IMR-90 (cell line): ENCODE measurements around the gene CCNO. TPM values are rescaled to one million over a fixed set of nuclear protein-coding genes. Genes with fewer than 3 reads are reported as not detected.

ENCODE experiments used
- ATAC-seq: fragments of 200-7000 bp; cut with Tn5 transposase; 2 replicates; pipeline ENCODE4 v1.9.1; 2020; ENCODE audit warnings: low read depth, mild to moderate bottlenecking, moderate library complexity
- BruUV-seq: library from RNA; stranded (reverse); fragments of 400-500 nt; replicated peaks from 2 replicates; lab custom pipeline; 2021; lab: Mats Ljungman, UMichigan
- CTCF ChIA-PET: fragments of 300-600 bp; formaldehyde crosslinking; extraction: SDS; loops from one replicate; lab custom pipeline; 2021; ENCODE audit warnings: antibody characterized with exemption; lab: Yijun Ruan, JAX
- POLR2A ChIA-PET: fragments of 300-600 bp; sonication (Branson Sonifier 250); formaldehyde crosslinking; loops from one replicate; lab custom pipeline; 2022; ENCODE audit warnings: antibody characterized with exemption; ENCODE audit not compliant: unreplicated experiment; lab: Charles Lee
- DNase-seq: peaks from one replicate; pipeline ENCODE4 v3.0.0; 2013
- H2AFZ ChIP-seq: replicated peaks from 2 replicates; pipeline ENCODE3; 2013; ENCODE audit warnings: low read length, mild to moderate bottlenecking; ENCODE audit not compliant: poor library complexity
- H2AK5ac ChIP-seq: 2 replicates; pipeline ENCODE4 v1.6.1; 2013; ENCODE audit warnings: low read depth, low read length, inconsistent platforms
- H2AK9ac ChIP-seq: replicated peaks from 2 replicates; pipeline ENCODE3; 2013; ENCODE audit warnings: mild to moderate bottlenecking, low read depth, low read length, moderate library complexity; ENCODE audit not compliant: poor library complexity
- H2BK120ac ChIP-seq: 2 replicates; pipeline ENCODE4 v1.6.1; 2013; ENCODE audit warnings: low read depth, low read length, inconsistent platforms
- H2BK15ac ChIP-seq: 3 replicates; pipeline ENCODE4 v1.6.1; 2013; ENCODE audit warnings: low read depth, low read length, inconsistent platforms
- H2BK20ac ChIP-seq: 2 replicates; pipeline ENCODE4 v1.6.1; 2013; ENCODE audit warnings: low read depth, mild to moderate bottlenecking, inconsistent platforms, low read length, moderate library complexity
- H2BK5ac ChIP-seq: 2 replicates; pipeline ENCODE4 v1.6.1; 2013; ENCODE audit warnings: mild to moderate bottlenecking, low read depth, low read length, inconsistent platforms; ENCODE audit not compliant: poor library complexity, severe bottlenecking
- H3K14ac ChIP-seq: replicated peaks from 2 replicates; pipeline ENCODE4 v1.6.1; 2013; ENCODE audit warnings: low read depth, low read length, inconsistent platforms
- H3K18ac ChIP-seq: 2 replicates; pipeline ENCODE4 v1.6.1; 2013; ENCODE audit warnings: low read depth, low read length, control low read depth
- H3K23ac ChIP-seq: 2 replicates; pipeline ENCODE4 v1.6.1; 2013; ENCODE audit warnings: low read depth, low read length, inconsistent platforms
- H3K27ac ChIP-seq: 2 replicates; pipeline ENCODE4 v1.5.1; 2013; ENCODE audit warnings: mild to moderate bottlenecking, control low read depth, low read length; ENCODE audit not compliant: insufficient read depth
- H3K27me3 ChIP-seq: 2 replicates; pipeline ENCODE4 v1.6.1; 2013; ENCODE audit warnings: low read length; ENCODE audit not compliant: control insufficient read depth, insufficient read depth
- H3K36me3 ChIP-seq: 2 replicates; pipeline ENCODE4 v1.6.1; 2013; ENCODE audit warnings: low read length, mixed read lengths; ENCODE audit not compliant: control insufficient read depth, insufficient read depth
- H3K4ac ChIP-seq: 2 replicates; pipeline ENCODE4 v1.6.1; 2013; ENCODE audit warnings: low read depth, low read length, inconsistent platforms
- H3K4me1 ChIP-seq: 2 replicates; pipeline ENCODE4 v1.6.1; 2013; ENCODE audit warnings: low read length, mixed read lengths; ENCODE audit not compliant: control insufficient read depth, insufficient read depth
- H3K4me2 ChIP-seq: 2 replicates; pipeline ENCODE4 v1.6.1; 2013; ENCODE audit warnings: low read depth, mild to moderate bottlenecking, control low read depth, low read length, moderate library complexity
- H3K4me3 ChIP-seq: 2 replicates; pipeline ENCODE4 v1.5.1; 2013; ENCODE audit warnings: low read depth, mild to moderate bottlenecking, control low read depth, low read length, moderate library complexity; ENCODE audit not compliant: insufficient read depth
- H3K56ac ChIP-seq: 2 replicates; pipeline ENCODE4 v1.6.1; 2013; ENCODE audit warnings: low read length, inconsistent platforms; ENCODE audit not compliant: insufficient read depth; ENCODE audit errors: extremely low read depth
- H3K79me1 ChIP-seq, 2 experiments: 2 replicates each; pipeline ENCODE4 v1.6.1; 2013; ENCODE audit warnings: low read length in 2 of 2, inconsistent platforms in 1 of 2, low read depth in 1 of 2
- H3K9ac ChIP-seq: 2 replicates; pipeline ENCODE4 v1.6.1; 2013; ENCODE audit warnings: low read depth, low read length, control low read depth
- H3K9me1 ChIP-seq: 2 replicates; pipeline ENCODE4 v1.6.1; 2013; ENCODE audit warnings: low read length, inconsistent platforms; ENCODE audit not compliant: insufficient read depth
- H3K9me3 ChIP-seq: 2 replicates; pipeline ENCODE4 v1.6.1; 2013; ENCODE audit warnings: low read length; ENCODE audit not compliant: control insufficient read depth, insufficient read depth
- H4K20me1 ChIP-seq: 2 replicates; pipeline ENCODE4 v1.6.1; 2013; ENCODE audit warnings: low read length, inconsistent platforms; ENCODE audit not compliant: insufficient read depth
- H4K5ac ChIP-seq: 2 replicates; pipeline ENCODE4 v1.6.1; 2013; ENCODE audit warnings: mild to moderate bottlenecking, low read depth, low read length, control low read depth
- H4K8ac ChIP-seq, 2 experiments: 2 replicates each; pipeline ENCODE4 v1.6.1; 2013; ENCODE audit warnings: low read depth in 2 of 2, low read length in 2 of 2, control low read depth in 1 of 2, inconsistent platforms in 1 of 2
- H4K91ac ChIP-seq: 2 replicates; pipeline ENCODE4 v1.6.1; 2013; ENCODE audit warnings: low read depth, low read length, inconsistent platforms; ENCODE audit not compliant: insufficient read depth
- BHLHE40 ChIP-seq: fragments of 150-350 bp; IDR thresholded peaks from 2 replicates; pipeline ENCODE4 v1.6.1; 2016; ENCODE audit warnings: mild to moderate bottlenecking, low read depth, low read length
- CHD1 ChIP-seq: IDR thresholded peaks from 2 replicates; pipeline ENCODE4 v1.6.1; 2012; ENCODE audit warnings: low read depth, low read length, improper control_type of control experiment
- ELK1 ChIP-seq: fragments of 150-350 bp; IDR thresholded peaks from 2 replicates; pipeline ENCODE4 v1.6.1; 2016; ENCODE audit warnings: low read depth, mild to moderate bottlenecking, low read length, moderate library complexity, borderline replicate concordance
- MAFK ChIP-seq: IDR thresholded peaks from 2 replicates; pipeline ENCODE4 v1.6.1; 2012; ENCODE audit warnings: low read depth, low read length, improper control_type of control experiment
- MAZ ChIP-seq: IDR thresholded peaks from 2 replicates; pipeline ENCODE4 v1.6.1; 2012; ENCODE audit warnings: low read depth, mild to moderate bottlenecking, low read length, improper control_type of control experiment, moderate library complexity, borderline replicate concordance
- MXI1 ChIP-seq: IDR thresholded peaks from 2 replicates; pipeline ENCODE4 v1.6.1; 2012; ENCODE audit warnings: low read depth, mild to moderate bottlenecking, low read length, moderate library complexity, borderline replicate concordance
- NFE2L2 ChIP-seq: fragments of 150-350 bp; IDR thresholded peaks from 2 replicates; pipeline ENCODE4 v1.6.1; 2016; ENCODE audit warnings: low read depth, mild to moderate bottlenecking, low read length
- RAD21 ChIP-seq: IDR thresholded peaks from 2 replicates; pipeline ENCODE4 v1.6.1; 2012; ENCODE audit warnings: low read length, improper control_type of control experiment
- SMC3 ChIP-seq: fragments of 150-350 bp; IDR thresholded peaks from 2 replicates; pipeline ENCODE4 v1.6.1; 2016; ENCODE audit warnings: low read depth, mild to moderate bottlenecking, antibody characterized with exemption, low read length, moderate library complexity
- WGBS, 2 experiments: methylation state at CpG; one replicate each; pipeline versions ENCODE4 v1.1.5 to v1.1.7; 2013; ENCODE audit warnings: missing lambda C conversion rate in 2 of 2; ENCODE audit not compliant: insufficient read length in 1 of 2; ENCODE audit errors: extremely low coverage in 2 of 2; 5-methylcytosine and 5-hydroxymethylcytosine counted together
- dilution Hi-C: fragments of 300-500 bp; cut with HindIII; formaldehyde crosslinking; loops from one replicate; pipeline ENCODE4 v1.14.3; 2018; ENCODE audit warnings: low sequenced_read_pairs; ENCODE audit not compliant: unreplicated experiment
- in situ Hi-C: fragments of 300-500 bp; cut with MboI; formaldehyde crosslinking; loops from 3 replicates; pipeline ENCODE4 v1.14.3; 2019; ENCODE audit warnings: low sequenced_read_pairs, inconsistent platforms, mixed read lengths
- intact Hi-C: fragments of 100-400 bp; cut with micrococcal nuclease; formaldehyde crosslinking; loops from 2 replicates; pipeline ENCODE4 v1.10.0; 2022
- polyA plus RNA-seq, 3 experiments: library from polyadenylated mRNA; depleted of rRNA; stranded (reverse); fragments of >200 nt; gene quantifications; 2 replicates each; pipeline ENCODE4 v1.2.3, GENCODE V29; 2012; ENCODE audit warnings: low replicate concordance in 1 of 3
- total RNA-seq: library from RNA; depleted of rRNA; stranded (reverse); fragments of >200 nt; gene quantifications from 2 replicates; pipeline ENCODE4 v1.2.3, GENCODE V29; 2012
- TF ChIP-seq, protein P1 (sequence below): conservative IDR thresholded peaks from 2 replicates; pipeline ENCODE4 v1.5.1; 2012; ENCODE audit warnings: mild to moderate bottlenecking, low read depth, low read length, improper control_type of control experiment
- TF ChIP-seq, protein P2 (sequence below): fragments of 150-350 bp; IDR thresholded peaks from 2 replicates; pipeline ENCODE4 v1.6.1; 2017; ENCODE audit warnings: mild to moderate bottlenecking, antibody characterized with exemption, low read length, low read depth

Gene CCNO
- total and polyA plus RNA-seq, 2 of the 4 experiments (the other 2 are of a cell fraction), result 0.09 TPM; not detected in 1

DNA sequence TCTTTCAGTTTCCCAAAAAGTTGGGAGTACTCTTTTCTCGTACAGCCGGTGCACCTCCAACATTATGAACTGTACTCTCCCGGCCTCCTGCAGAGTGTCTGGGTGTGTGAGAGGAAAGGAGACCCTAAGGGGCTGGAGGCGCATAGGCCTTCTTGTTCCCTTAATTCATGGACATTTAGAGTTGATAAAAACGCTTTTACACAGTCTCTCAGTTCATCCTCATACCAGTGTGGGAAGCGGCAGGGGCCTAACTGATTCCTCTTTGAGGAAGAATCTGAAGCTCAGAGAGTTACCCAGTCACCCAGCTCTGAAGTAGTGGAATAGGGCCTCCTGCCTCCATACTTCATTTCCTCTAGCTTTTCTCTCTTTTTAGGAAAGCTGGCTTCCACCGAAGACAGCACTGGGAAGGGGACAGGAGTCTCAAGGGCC lies 9.6 kb downstream of the CCNO start:
- Histone ChIP-seq H3K27me3 (peaks cover 95% of the 10 kb centered on the region), H3K4me2 (no peak overlapping the region)

More for the DNA sequence above, 9.6 kb downstream of the CCNO start:
- peaks cover 24% of the 10 kb centered on the region; the same call in 1 of the 2 replicates for H4K20me1 ChIP-seq
- H3K4me1 ChIP-seq, result peaks cover 2% of the 10 kb centered on the region; the same call in 1 of the 2 replicates
- peaks cover 15% of the 10 kb centered on the region for H3K9me3 ChIP-seq
- no peak overlapping the region for H3K4ac ChIP-seq
- no peak overlapping the region for H3K14ac ChIP-seq
- dilution Hi-C loops (no loop called here), in situ Hi-C loops (no loop called here), intact Hi-C loops (loop anchor here (5.0 kb wide), 1 partner anchor 47 kb away; no protein-coding TSS in a partner anchor)
- CTCF ChIA-PET, result no interaction called here
- BruUV-seq, result no TSS peak
- H3K9me1 ChIP-seq, result no peaks in the 10 kb centered on the region
- no peak overlapping the region for H2BK5ac ChIP-seq
- H3K27ac ChIP-seq, result no peak overlapping the region
- no peak overlapping the region for H3K18ac ChIP-seq
- H2AK9ac ChIP-seq, result no peak overlapping the region
- ATAC-seq, result no peak
- H3K79me1 ChIP-seq, result no peaks in the 10 kb centered on the region
- H2AK5ac ChIP-seq, result no peak overlapping the region
- H3K23ac ChIP-seq, result no peak overlapping the region
- whole genome bisulfite sequencing, 2 experiments, result no CpG with 5 or more reads among the region's 7 CpGs
- no peak overlapping the region for H3K9ac ChIP-seq
- POLR2A ChIA-PET, result no interaction called here
- no peak overlapping the region for H2BK15ac ChIP-seq
- TF ChIP-seq RAD21 (no peak), BHLHE40 (no peak), MXI1 (no peak), CHD1 (no peak), MAZ (no peak), SMC3 (no peak), ELK1 (no peak), NFE2L2 (no peak), MAFK (no peak)
- TF ChIP-seq, protein P1, sequence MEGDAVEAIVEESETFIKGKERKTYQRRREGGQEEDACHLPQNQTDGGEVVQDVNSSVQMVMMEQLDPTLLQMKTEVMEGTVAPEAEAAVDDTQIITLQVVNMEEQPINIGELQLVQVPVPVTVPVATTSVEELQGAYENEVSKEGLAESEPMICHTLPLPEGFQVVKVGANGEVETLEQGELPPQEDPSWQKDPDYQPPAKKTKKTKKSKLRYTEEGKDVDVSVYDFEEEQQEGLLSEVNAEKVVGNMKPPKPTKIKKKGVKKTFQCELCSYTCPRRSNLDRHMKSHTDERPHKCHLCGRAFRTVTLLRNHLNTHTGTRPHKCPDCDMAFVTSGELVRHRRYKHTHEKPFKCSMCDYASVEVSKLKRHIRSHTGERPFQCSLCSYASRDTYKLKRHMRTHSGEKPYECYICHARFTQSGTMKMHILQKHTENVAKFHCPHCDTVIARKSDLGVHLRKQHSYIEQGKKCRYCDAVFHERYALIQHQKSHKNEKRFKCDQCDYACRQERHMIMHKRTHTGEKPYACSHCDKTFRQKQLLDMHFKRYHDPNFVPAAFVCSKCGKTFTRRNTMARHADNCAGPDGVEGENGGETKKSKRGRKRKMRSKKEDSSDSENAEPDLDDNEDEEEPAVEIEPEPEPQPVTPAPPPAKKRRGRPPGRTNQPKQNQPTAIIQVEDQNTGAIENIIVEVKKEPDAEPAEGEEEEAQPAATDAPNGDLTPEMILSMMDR, result no peak
- TF ChIP-seq, protein P2, sequence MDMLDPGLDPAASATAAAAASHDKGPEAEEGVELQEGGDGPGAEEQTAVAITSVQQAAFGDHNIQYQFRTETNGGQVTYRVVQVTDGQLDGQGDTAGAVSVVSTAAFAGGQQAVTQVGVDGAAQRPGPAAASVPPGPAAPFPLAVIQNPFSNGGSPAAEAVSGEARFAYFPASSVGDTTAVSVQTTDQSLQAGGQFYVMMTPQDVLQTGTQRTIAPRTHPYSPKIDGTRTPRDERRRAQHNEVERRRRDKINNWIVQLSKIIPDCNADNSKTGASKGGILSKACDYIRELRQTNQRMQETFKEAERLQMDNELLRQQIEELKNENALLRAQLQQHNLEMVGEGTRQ, result no peak
- no peak overlapping the region for H4K5ac ChIP-seq
- no peak overlapping the region for H2AFZ ChIP-seq
- no peak overlapping the region for H2BK20ac ChIP-seq
- H3K36me3 ChIP-seq, result no peaks in the 10 kb centered on the region
- H4K91ac ChIP-seq, result no peak overlapping the region
- no peak overlapping the region for H2BK120ac ChIP-seq
- no peak overlapping the region for H3K56ac ChIP-seq
- DNase-seq, result no peak
- H3K4me3 ChIP-seq, result no peak overlapping the region
- no peak overlapping the region for H4K8ac ChIP-seq
